GM23338 (cell line): ENCODE measurements around the gene OSTC. TPM values are rescaled to one million over a fixed set of nuclear protein-coding genes. Genes with fewer than 3 reads are reported as not detected.

Experiments
- ATAC-seq: fragments of 200-7000 bp; cut with Tn5 transposase; 3 replicates; pipeline ENCODE4 v1.9.1; 2020
- DNase-seq: peaks from one replicate; pipeline ENCODE4 v3.0.0-alpha.2; 2015; ENCODE audit warnings: low spot score
- H2AFZ ChIP-seq: fragments of 200-600 bp; sonication (generic); 2 replicates; pipeline ENCODE4 v1.8.0; 2016; ENCODE audit warnings: antibody characterized with exemption, mild to moderate bottlenecking, moderate library complexity
- H3F3A ChIP-seq: fragments of 200-600 bp; sonication (generic); replicated peaks from 2 replicates; pipeline ENCODE4 v1.8.0; 2017; ENCODE audit warnings: antibody characterized with exemption, mixed run types, low read depth
- H3K27ac ChIP-seq: fragments of 200-600 bp; sonication (generic); 2 replicates; pipeline ENCODE4 v1.6.1; 2016; ENCODE audit warnings: low read depth
- H3K27me3 ChIP-seq: fragments of 200-600 bp; sonication (generic); 2 replicates; pipeline ENCODE4 v1.8.0; 2016; ENCODE audit warnings: mild to moderate bottlenecking, mixed run types, moderate library complexity; ENCODE audit not compliant: insufficient read depth
- H3K36me3 ChIP-seq: fragments of 200-600 bp; sonication (generic); 2 replicates; pipeline ENCODE4 v1.8.0; 2016; ENCODE audit warnings: mild to moderate bottlenecking; ENCODE audit not compliant: insufficient read depth
- H3K4me1 ChIP-seq: fragments of 200-600 bp; sonication (generic); 2 replicates; pipeline ENCODE4 v1.8.0; 2016; ENCODE audit warnings: mild to moderate bottlenecking, moderate library complexity; ENCODE audit not compliant: insufficient read depth
- H3K4me2 ChIP-seq: fragments of 200-600 bp; sonication (generic); 2 replicates; pipeline ENCODE4 v1.7.1; 2017; ENCODE audit warnings: mixed run types
- H3K4me3 ChIP-seq: fragments of 200-600 bp; sonication (generic); 2 replicates; pipeline ENCODE4 v1.6.1; 2016; ENCODE audit warnings: mixed run types
- H3K79me2 ChIP-seq: fragments of 200-600 bp; sonication (generic); replicated peaks from 2 replicates; pipeline ENCODE4 v1.8.0; 2017; ENCODE audit warnings: mild to moderate bottlenecking; ENCODE audit not compliant: insufficient read depth
- H3K9me2 ChIP-seq: fragments of 200-600 bp; sonication (generic); 2 replicates; pipeline ENCODE4 v1.8.0; 2017; ENCODE audit not compliant: insufficient read depth
- H4K20me1 ChIP-seq: fragments of 200-600 bp; sonication (generic); replicated peaks from 2 replicates; pipeline ENCODE4 v1.8.0; 2017; ENCODE audit warnings: mild to moderate bottlenecking; ENCODE audit not compliant: insufficient read depth
- H3K27ac Mint-ChIP-seq: 2 replicates; pipeline ENCODE4 v1.8.0; 2020; ENCODE audit warnings: inconsistent platforms, mild to moderate bottlenecking, moderate library complexity, mixed read lengths
- H3K27me3 Mint-ChIP-seq: 3 replicates; pipeline ENCODE4 v1.8.0; 2022; ENCODE audit warnings: low read depth, mild to moderate bottlenecking, moderate library complexity, mixed read lengths, inconsistent platforms; ENCODE audit not compliant: insufficient read depth, poor library complexity
- H3K36me3 Mint-ChIP-seq: 3 replicates; pipeline ENCODE4 v1.8.0; 2021; ENCODE audit warnings: low read depth, mild to moderate bottlenecking, inconsistent platforms, moderate library complexity, mixed read lengths
- H3K4me1 Mint-ChIP-seq: 3 replicates; pipeline ENCODE4 v1.8.0; 2020; ENCODE audit warnings: mild to moderate bottlenecking, inconsistent platforms, mixed read lengths
- H3K4me3 Mint-ChIP-seq: 3 replicates; pipeline ENCODE4 v1.8.0; 2021; ENCODE audit warnings: moderate library complexity, mild to moderate bottlenecking, inconsistent platforms, mixed read lengths
- H3K9me3 Mint-ChIP-seq: 3 replicates; pipeline ENCODE4 v1.8.0; 2020; ENCODE audit warnings: moderate library complexity, mild to moderate bottlenecking, inconsistent platforms, mixed read lengths
- CREB1 ChIP-seq: fragments of 250-450 bp; sonication (Bioruptor Pico); IDR thresholded peaks from 2 replicates; pipeline ENCODE4 v1.5.0; 2020; ENCODE audit warnings: low read depth, mild to moderate bottlenecking, moderate library complexity
- CTCF ChIP-seq, 2 experiments: fragments of 200-600 bp in 1 of 2; sonication (generic) in 1 of 2; conservative IDR thresholded peaks; 2 replicates each; pipeline versions ENCODE4 v1.5.1 to v1.6.1; 2016 to 2017; ENCODE audit warnings: antibody characterized with exemption in 2 of 2, low read depth in 2 of 2, mild to moderate bottlenecking in 2 of 2, moderate library complexity in 1 of 2
- ETS1 ChIP-seq: IDR thresholded peaks from 2 replicates; pipeline ENCODE4 v1.6.1; 2016; ENCODE audit warnings: antibody characterized with exemption
- EZH2 ChIP-seq: fragments of 200-600 bp; sonication (generic); IDR thresholded peaks from one replicate; pipeline ENCODE4 v1.8.0; 2017; ENCODE audit warnings: antibody characterized with exemption, mild to moderate bottlenecking, low read depth; ENCODE audit not compliant: unreplicated experiment
- EZH2phosphoT487 ChIP-seq: fragments of 200-600 bp; sonication (generic); IDR thresholded peaks from one replicate; pipeline ENCODE4 v1.8.1; 2018; ENCODE audit warnings: antibody characterized with exemption; ENCODE audit not compliant: unreplicated experiment
- JUNB ChIP-seq: IDR thresholded peaks from one replicate; pipeline ENCODE4 v1.6.1; 2016; ENCODE audit warnings: antibody characterized with exemption; ENCODE audit not compliant: unreplicated experiment
- NANOG ChIP-seq: IDR thresholded peaks from 2 replicates; pipeline ENCODE4 v1.6.1; 2016; ENCODE audit warnings: antibody characterized with exemption, borderline replicate concordance
- POLR2AphosphoS5 ChIP-seq: IDR thresholded peaks from 2 replicates; pipeline ENCODE4 v1.6.1; 2016; ENCODE audit warnings: antibody characterized with exemption, low read depth
- REST ChIP-seq: IDR thresholded peaks from one replicate; pipeline ENCODE4 v1.6.1; 2018; ENCODE audit warnings: antibody characterized with exemption; ENCODE audit not compliant: unreplicated experiment
- STAT1 ChIP-seq: IDR thresholded peaks from one replicate; pipeline ENCODE4 v1.6.1; 2016; ENCODE audit warnings: antibody characterized with exemption; ENCODE audit not compliant: unreplicated experiment
- ZNF114 ChIP-seq: fragments of 250-450 bp; sonication (Bioruptor Pico); IDR thresholded peaks from 2 replicates; pipeline ENCODE4 v1.5.0; 2020; ENCODE audit warnings: mild to moderate bottlenecking, moderate library complexity
- ZNF331 ChIP-seq: fragments of 250-450 bp; sonication (Bioruptor Pico); IDR thresholded peaks from 2 replicates; pipeline ENCODE4 v1.5.0; 2020; ENCODE audit warnings: low read depth, mild to moderate bottlenecking, moderate library complexity
- ZNF462 ChIP-seq: fragments of 250-450 bp; sonication (Bioruptor Pico); IDR thresholded peaks from 2 replicates; pipeline ENCODE4 v1.5.0; 2020; ENCODE audit warnings: mild to moderate bottlenecking, moderate library complexity
- polyA plus RNA-seq: library from polyadenylated mRNA; unstranded; fragments of >200 nt; fragmentation: Nextera tagmentation; extraction: Ambion mirVana; gene quantifications from 2 replicates; pipeline ENCODE4 v1.2.1, GENCODE V29; 2016
- total RNA-seq: library from RNA; depleted of rRNA; stranded (reverse); fragments of >200 nt; shearing (Covaris generic); gene quantifications from 2 replicates; pipeline ENCODE4 v1.2.3, GENCODE V29; 2014

OSTC gene
- total and polyA plus RNA-seq, 2 experiments from 2014 or later, result 142 to 311 TPM

- Histone ChIP-seq H3K27ac (no peak overlapping the region), H3K9me2 (no peaks in the 10 kb centered on the region), H3K27me3 (no peaks in the 10 kb centered on the region), H3K4me3 (no peak overlapping the region), H2AFZ (no peak overlapping the region), H3K36me3 (no peaks in the 10 kb centered on the region), H3K79me2 (no peaks in the 10 kb centered on the region), H3K4me2 (no peak overlapping the region), H3K4me1 (no peaks in the 10 kb centered on the region), H4K20me1 (no peaks in the 10 kb centered on the region), H3F3A (no peaks in the 10 kb centered on the region)
- TF ChIP-seq NANOG (no peak), POLR2AphosphoS5 (no peak), REST (no peak), ETS1 (no peak), JUNB (no peak), CREB1 (CRISPR knock-in tag) (no peak), ZNF331 (CRISPR knock-in tag) (no peak), STAT1 (no peak), EZH2phosphoT487 (no peak), ZNF114 (no peak), ZNF462 (CRISPR knock-in tag) (no peak), EZH2 (no peak), CTCF (conservative IDR thresholded peaks at IDR 0.05; ENCODE audit: low read depth in 2 of 2) (no peak)
- Mint-ChIP-seq H3K9me3 (no peaks in the 10 kb centered on the region), H3K36me3 (no peaks in the 10 kb centered on the region), H3K27ac (no peak overlapping the region), H3K4me1 (no peaks in the 10 kb centered on the region), H3K4me3 (no peak overlapping the region), H3K27me3 (peaks cover 3% of the 10 kb centered on the region)
- no peak for DNase-seq
- no peak for ATAC-seq
These were observed 53.0 kb downstream of the OSTC start for GRCh38 chr4:108703370-108703769.
